Measurements from ENCODE around the gene SERTAD2. TPM values are rescaled to one million over a fixed set of nuclear protein-coding genes. Genes with fewer than 3 reads are reported as not detected.

The SERTAD2 gene
- total RNA-seq, 1 donor from 2014 or later, result 19.2 TPM

GRCh38 chr2:64627860-64628841 lies 25.6 kb downstream of the SERTAD2 start:
- Mint-ChIP-seq H3K9me3 (no peaks in the 10 kb centered on the region), H3K4me1 (ENCODE audit: unreplicated experiment) (peaks cover 44% of the 10 kb centered on the region), H3K27ac (no peak overlapping the region), H3K4me3 (no peak overlapping the region), H3K36me3 (peaks cover 4% of the 10 kb centered on the region), H3K27me3 (no peaks in the 10 kb centered on the region)
- DNase-seq (ENCODE audit: extremely low spot score, unreplicated experiment), result no peak
- TF ChIP-seq, protein P1, sequence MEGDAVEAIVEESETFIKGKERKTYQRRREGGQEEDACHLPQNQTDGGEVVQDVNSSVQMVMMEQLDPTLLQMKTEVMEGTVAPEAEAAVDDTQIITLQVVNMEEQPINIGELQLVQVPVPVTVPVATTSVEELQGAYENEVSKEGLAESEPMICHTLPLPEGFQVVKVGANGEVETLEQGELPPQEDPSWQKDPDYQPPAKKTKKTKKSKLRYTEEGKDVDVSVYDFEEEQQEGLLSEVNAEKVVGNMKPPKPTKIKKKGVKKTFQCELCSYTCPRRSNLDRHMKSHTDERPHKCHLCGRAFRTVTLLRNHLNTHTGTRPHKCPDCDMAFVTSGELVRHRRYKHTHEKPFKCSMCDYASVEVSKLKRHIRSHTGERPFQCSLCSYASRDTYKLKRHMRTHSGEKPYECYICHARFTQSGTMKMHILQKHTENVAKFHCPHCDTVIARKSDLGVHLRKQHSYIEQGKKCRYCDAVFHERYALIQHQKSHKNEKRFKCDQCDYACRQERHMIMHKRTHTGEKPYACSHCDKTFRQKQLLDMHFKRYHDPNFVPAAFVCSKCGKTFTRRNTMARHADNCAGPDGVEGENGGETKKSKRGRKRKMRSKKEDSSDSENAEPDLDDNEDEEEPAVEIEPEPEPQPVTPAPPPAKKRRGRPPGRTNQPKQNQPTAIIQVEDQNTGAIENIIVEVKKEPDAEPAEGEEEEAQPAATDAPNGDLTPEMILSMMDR (conservative IDR thresholded peaks at IDR 0.05), result no peak

- TF ChIP-seq, protein P1 (conservative IDR thresholded peaks at IDR 0.05), result no peak
- no peaks in the 10 kb centered on the region for H3K36me3 Mint-ChIP-seq
Measured at GRCh38 chr2:64626963-64627760, 26.6 kb downstream of the SERTAD2 start.

GRCh38 chr2:64626146-64626809 lies 27.4 kb downstream of the SERTAD2 start:
- no peaks in the 10 kb centered on the region for H3K9me3 Mint-ChIP-seq
- H3K27me3 Mint-ChIP-seq, result no peaks in the 10 kb centered on the region
- peak overlapping the region; percentile 34 for H3K27ac Mint-ChIP-seq
- DNase-seq (ENCODE audit: extremely low spot score, unreplicated experiment), result no peak
- no peak overlapping the region for H3K4me3 Mint-ChIP-seq
- peaks cover 41% of the 10 kb centered on the region for H3K4me1 Mint-ChIP-seq (ENCODE audit: unreplicated experiment)
- TF ChIP-seq, protein P1 (conservative IDR thresholded peaks at IDR 0.05), result no peak
- no peaks in the 10 kb centered on the region for H3K36me3 Mint-ChIP-seq

More at GRCh38 chr2:64626963-64627760, 26.6 kb downstream of the SERTAD2 start:
- DNase-seq (ENCODE audit: extremely low spot score, unreplicated experiment), result peak; percentile 61
- Mint-ChIP-seq H3K4me1 (ENCODE audit: unreplicated experiment) (peaks cover 45% of the 10 kb centered on the region), H3K4me3 (no peak overlapping the region), H3K27ac (peak overlapping the region; percentile 34), H3K9me3 (no peaks in the 10 kb centered on the region), H3K27me3 (no peaks in the 10 kb centered on the region)

GRCh38 chr2:64625299-64626145 lies 28.2 kb downstream of the SERTAD2 start:
- DNase-seq (ENCODE audit: extremely low spot score, unreplicated experiment), result no peak

More at GRCh38 chr2:64625299-64626145, 28.2 kb downstream of the SERTAD2 start:
- TF ChIP-seq, protein P1 (conservative IDR thresholded peaks at IDR 0.05), result peak; percentile 46
- Mint-ChIP-seq H3K27me3 (no peaks in the 10 kb centered on the region), H3K4me1 (ENCODE audit: unreplicated experiment) (peaks cover 41% of the 10 kb centered on the region), H3K9me3 (no peaks in the 10 kb centered on the region), H3K36me3 (no peaks in the 10 kb centered on the region), H3K4me3 (no peak overlapping the region), H3K27ac (no peak overlapping the region)
